Effector CD4-positive, alpha-beta T cell (primary cell): Measurements from ENCODE around the gene ADCY5.

Experiments
- DNase-seq: peaks from one replicate; pipeline ENCODE4 v3.0.0-alpha.2; 2020

Gene ADCY5

GRCh38 chr3:123321806-123322205 is 127.1 kb downstream of the ADCY5 start:
- DNase-seq = no peak

- no peak for DNase-seq
These were observed 128.7 kb downstream of the ADCY5 start for GRCh38 chr3:123320221-123320620.

- no peak for DNase-seq
These were observed 129.1 kb downstream of the ADCY5 start for GRCh38 chr3:123319760-123320159.

- DNase-seq = no peak
These were observed 130.5 kb downstream of the ADCY5 start for GRCh38 chr3:123318374-123318773.

- DNase-seq = no peak
These were observed 131.2 kb downstream of the ADCY5 start for GRCh38 chr3:123317716-123318115.

- DNase-seq = no peak
These were observed 133.7 kb downstream of the ADCY5 start for GRCh38 chr3:123315271-123315595.

GRCh38 chr3:123314359-123315270 is 134.3 kb downstream of the ADCY5 start:
- DNase-seq = no peak

GRCh38 chr3:123313889-123314288 is 135.0 kb downstream of the ADCY5 start:
- no peak for DNase-seq

- no peak for DNase-seq
These were observed 136.3 kb downstream of the ADCY5 start for GRCh38 chr3:123312331-123313265.

GRCh38 chr3:123311201-123311600 is 137.7 kb downstream of the ADCY5 start:
- no peak for DNase-seq

GRCh38 chr3:123310741-123311140 is 138.1 kb downstream of the ADCY5 start:
- no peak for DNase-seq

GRCh38 chr3:123310186-123310585 is 138.7 kb downstream of the ADCY5 start:
- no peak for DNase-seq

- no peak for DNase-seq
These were observed 141.8 kb downstream of the ADCY5 start for GRCh38 chr3:123307064-123307463.

- no peak for DNase-seq
These were observed 143.7 kb downstream of the ADCY5 start for GRCh38 chr3:123305192-123305591.

- no peak for DNase-seq
These were observed 144.8 kb downstream of the ADCY5 start for GRCh38 chr3:123303976-123304560.

GRCh38 chr3:123302961-123303360 is 145.9 kb downstream of the ADCY5 start:
- DNase-seq = no peak

GRCh38 chr3:123301331-123302184 is 147.3 kb downstream of the ADCY5 start:
- no peak for DNase-seq

GRCh38 chr3:123300583-123300982 is 148.3 kb downstream of the ADCY5 start:
- DNase-seq = no peak

GRCh38 chr3:123300056-123300455 is 148.8 kb downstream of the ADCY5 start:
- DNase-seq = no peak

GRCh38 chr3:123299581-123299980 is 149.3 kb downstream of the ADCY5 start:
- DNase-seq = no peak

GRCh38 chr3:123298903-123299302 is 150.0 kb downstream of the ADCY5 start:
- no peak for DNase-seq

GRCh38 chr3:123297627-123297899 is 151.3 kb downstream of the ADCY5 start:
- DNase-seq = no peak
